ENCODE results near the gene MAPKAP1.

DNA sequence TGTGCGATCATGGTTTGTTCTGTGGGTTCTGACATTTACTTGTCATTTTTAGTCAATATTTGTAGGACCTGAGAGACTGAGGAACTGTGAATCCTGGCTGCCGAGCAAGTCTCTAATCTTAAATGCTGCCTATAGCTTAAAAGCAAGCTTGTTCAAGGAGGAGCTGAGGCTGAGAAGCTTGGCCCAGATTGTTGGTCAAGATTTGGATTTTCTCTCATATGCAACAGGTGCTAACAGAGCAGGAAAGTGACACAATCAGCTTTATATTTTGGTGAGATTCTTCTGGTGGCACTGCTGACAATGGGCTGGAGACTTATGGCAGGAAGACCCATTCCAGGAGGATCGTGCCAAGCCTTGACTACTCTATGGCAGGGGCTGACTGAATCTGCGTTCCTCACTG is 192.5 kb downstream of the MAPKAP1 start:
- no peak for TF ChIP-seq CTCF (IDR thresholded peaks at IDR 0.05; ENCODE audit: low read length)
- TF ChIP-seq EZH2 (IDR thresholded peaks at IDR 0.05; ENCODE audit: borderline replicate concordance, low read length): no peak
